H1 (cell line): Measurements from ENCODE around the gene SEMG2. TPM values are rescaled to one million over a fixed set of nuclear protein-coding genes. Genes with fewer than 3 reads are reported as not detected.

Source experiments
- CTCF ChIA-PET: fragments of 300-600 bp; sonication (Branson Sonifier 250); formaldehyde crosslinking; loops from one replicate; lab custom pipeline; 2021; ENCODE audit not compliant: partially characterized antibody; lab: Charles Lee
- POLR2A ChIA-PET: fragments of 300-600 bp; sonication (Branson Sonifier 250); formaldehyde crosslinking; loops from one replicate; lab custom pipeline; 2021; ENCODE audit warnings: inconsistent platforms; ENCODE audit not compliant: partially characterized antibody; lab: Charles Lee
- DNase-seq, 2 experiments: peaks; one replicate each; pipeline versions ENCODE4 v3.0.0 to v3.0.0-alpha.2; 2010 to 2022; ENCODE audit warnings: low spot score in 2 of 2, low read depth in 1 of 2, mixed read lengths in 1 of 2
- FAIRE-seq: peaks from 2 replicates; lab custom pipeline; 2011; peaks lifted over from hg19 to GRCh38; lab: Jason Lieb, UNC
- H2AFZ ChIP-seq: 2 replicates; pipeline ENCODE4 v1.8.1; 2012; ENCODE audit warnings: low read length, inconsistent platforms
- H2AK5ac ChIP-seq: 2 replicates; pipeline ENCODE4 v1.6.1; 2013; ENCODE audit warnings: low read depth, low read length
- H2BK120ac ChIP-seq: replicated peaks from 2 replicates; pipeline ENCODE3; 2013; ENCODE audit warnings: low read depth, low read length, inconsistent platforms
- H2BK12ac ChIP-seq: 2 replicates; pipeline ENCODE4 v1.6.1; 2013; ENCODE audit warnings: low read depth, low read length
- H2BK15ac ChIP-seq: 2 replicates; pipeline ENCODE4 v1.6.1; 2013; ENCODE audit warnings: low read length
- H2BK20ac ChIP-seq: 2 replicates; pipeline ENCODE4 v1.6.1; 2013; ENCODE audit warnings: low read length
- H2BK5ac ChIP-seq: 2 replicates; pipeline ENCODE4 v1.6.1; 2013; ENCODE audit warnings: low read depth, low read length
- H3K14ac ChIP-seq: 2 replicates; pipeline ENCODE4 v1.6.1; 2013; ENCODE audit warnings: inconsistent platforms; ENCODE audit not compliant: insufficient read length
- H3K18ac ChIP-seq: 2 replicates; pipeline ENCODE4 v1.6.1; 2013; ENCODE audit warnings: low read length; ENCODE audit errors: extremely low read depth
- H3K23ac ChIP-seq: 2 replicates; pipeline ENCODE4 v1.6.1; 2013; ENCODE audit warnings: inconsistent platforms; ENCODE audit not compliant: insufficient read length
- H3K23me2 ChIP-seq: 2 replicates; pipeline ENCODE4 v1.6.1; 2013; ENCODE audit warnings: low read depth, low read length
- H3K27ac ChIP-seq: 2 replicates; pipeline ENCODE4 v1.6.1; 2011; ENCODE audit warnings: low read depth, low read length, inconsistent platforms
- H3K27me3 ChIP-seq, 4 experiments: replicated peaks in 1 of 4; 1 replicate in 1 of 4; 2 replicates in 3 of 4; pipeline versions ENCODE4 v1.6.1 to v1.8.1; 2011 to 2013; ENCODE audit warnings: low read length in 3 of 4, mild to moderate bottlenecking in 3 of 4, inconsistent platforms in 2 of 4, mixed read lengths in 2 of 4, moderate library complexity in 1 of 4; ENCODE audit not compliant: control insufficient read depth in 3 of 4, insufficient read depth in 3 of 4; ENCODE audit errors: extremely low read depth in 1 of 4
- H3K36me3 ChIP-seq, 4 experiments: 2 replicates each; pipeline versions ENCODE4 v1.6.1 to v1.8.1; 2011 to 2013; ENCODE audit warnings: mild to moderate bottlenecking in 4 of 4, low read length in 3 of 4, moderate library complexity in 2 of 4, control low read depth in 1 of 4, inconsistent platforms in 1 of 4; ENCODE audit not compliant: insufficient read depth in 4 of 4, control insufficient read depth in 2 of 4
- H3K4ac ChIP-seq: replicated peaks from 2 replicates; pipeline ENCODE3; 2013; ENCODE audit warnings: low read length, low read depth, mixed read lengths, inconsistent platforms; ENCODE audit not compliant: insufficient read length
- H3K4me1 ChIP-seq, 4 experiments: replicated peaks in 1 of 4; 1 replicate in 1 of 4; 2 replicates in 3 of 4; pipeline versions ENCODE4 v1.6.1 to v1.8.1; 2011 to 2013; ENCODE audit warnings: low read length in 3 of 4, inconsistent platforms in 2 of 4, mixed read lengths in 1 of 4; ENCODE audit not compliant: insufficient read depth in 4 of 4, control insufficient read depth in 3 of 4
- H3K4me2 ChIP-seq, 2 experiments: 2 replicates each; pipeline versions ENCODE4 v1.6.1 to v1.8.1; 2011 to 2013; ENCODE audit warnings: low read depth in 2 of 2, low read length in 2 of 2, control low read depth in 1 of 2, inconsistent platforms in 1 of 2, mild to moderate bottlenecking in 1 of 2; ENCODE audit not compliant: insufficient read depth in 1 of 2
- H3K4me3 ChIP-seq, 4 experiments: fragments of 200-600, 300-600 bp in 1 of 4; sonication (generic), shearing (Covaris generic), sonication (Bioruptor Twin) in 1 of 4; 2 replicates each; pipeline versions ENCODE4 v1.5.1 to v1.8.1; 2011 to 2016; ENCODE audit warnings: low read length in 4 of 4, low read depth in 3 of 4, control low read depth in 2 of 4, inconsistent platforms in 2 of 4, mild to moderate bottlenecking in 2 of 4, mixed read lengths in 1 of 4, moderate library complexity in 1 of 4; ENCODE audit not compliant: insufficient read depth in 2 of 4; ENCODE audit errors: extremely low read depth in 1 of 4
- H3K56ac ChIP-seq: replicated peaks from 2 replicates; pipeline ENCODE3; 2013; ENCODE audit warnings: low read depth, mild to moderate bottlenecking, mixed read lengths, low read length, inconsistent platforms; ENCODE audit not compliant: insufficient read length
- H3K79me1 ChIP-seq: 2 replicates; pipeline ENCODE4 v1.6.1; 2013; ENCODE audit warnings: low read depth, low read length, control low read depth
- H3K79me2 ChIP-seq, 2 experiments: 2 replicates each; pipeline versions ENCODE4 v1.6.1 to v1.8.1; 2012 to 2013; ENCODE audit warnings: low read length in 2 of 2, mild to moderate bottlenecking in 2 of 2, inconsistent platforms in 1 of 2; ENCODE audit not compliant: insufficient read depth in 2 of 2, control insufficient read depth in 1 of 2
- H3K9ac ChIP-seq, 4 experiments: replicated peaks in 1 of 4; 1 replicate in 1 of 4; 2 replicates in 3 of 4; pipeline versions ENCODE4 v1.6.1 to v1.8.1; 2011 to 2013; ENCODE audit warnings: low read depth in 3 of 4, low read length in 3 of 4, control low read depth in 2 of 4, mild to moderate bottlenecking in 2 of 4, moderate library complexity in 2 of 4, inconsistent platforms in 1 of 4; ENCODE audit errors: extremely low read depth in 1 of 4
- H3K9me3 ChIP-seq, 2 experiments: 2 replicates each; pipeline versions ENCODE4 v1.6.1 to v1.8.1; 2012 to 2013; ENCODE audit warnings: mild to moderate bottlenecking in 2 of 2, moderate library complexity in 2 of 2, control low read depth in 1 of 2, inconsistent platforms in 1 of 2, low read depth in 1 of 2, low read length in 1 of 2, mixed read lengths in 1 of 2; ENCODE audit not compliant: insufficient read depth in 2 of 2
- H4K20me1 ChIP-seq, 2 experiments: replicated peaks in 1 of 2; 2 replicates each; pipeline versions ENCODE3 to v1.8.1; 2011 to 2013; ENCODE audit warnings: inconsistent platforms in 2 of 2, low read length in 2 of 2, mild to moderate bottlenecking in 1 of 2; ENCODE audit not compliant: insufficient read depth in 2 of 2, control insufficient read depth in 1 of 2
- H4K5ac ChIP-seq: 2 replicates; pipeline ENCODE4 v1.6.1; 2013; ENCODE audit warnings: low read length, low read depth, mixed read lengths, inconsistent platforms; ENCODE audit not compliant: insufficient read length
- H4K8ac ChIP-seq: 2 replicates; pipeline ENCODE4 v1.8.0; 2013; ENCODE audit warnings: mild to moderate bottlenecking, moderate library complexity, low read length, inconsistent platforms; ENCODE audit not compliant: insufficient read depth; ENCODE audit errors: extremely low read depth
- H4K91ac ChIP-seq: replicated peaks from 2 replicates; pipeline ENCODE3; 2013; ENCODE audit warnings: low read length, mixed read lengths, inconsistent platforms; ENCODE audit not compliant: insufficient read length
- FOSL1 ChIP-seq: IDR thresholded peaks from 2 replicates; pipeline ENCODE4 v1.6.1; 2011; ENCODE audit warnings: mild to moderate bottlenecking, low read depth, low read length, moderate library complexity; ENCODE audit not compliant: insufficient read depth
- WGBS, 2 experiments: shearing (Covaris generic) in 1 of 2; methylation state at CpG; one replicate each; pipeline versions ENCODE4 v1.1.6 to v1.1.7; 2013 to 2015; ENCODE audit warnings: low lambda C conversion rate in 2 of 2, mixed read lengths in 2 of 2, inconsistent platforms in 1 of 2, low coverage in 1 of 2, missing lambda C conversion rate in 1 of 2; ENCODE audit not compliant: insufficient replicate concordance in 2 of 2, insufficient coverage in 1 of 2, insufficient read length in 1 of 2; ENCODE audit errors: extremely low coverage in 1 of 2, missing lambda C conversion rate in 1 of 2; 5-methylcytosine and 5-hydroxymethylcytosine counted together
- polyA plus RNA-seq, 7 experiments: library from polyadenylated mRNA; depleted of rRNA in 3 of 7; stranded (reverse) in 5 of 7; unstranded in 2 of 7; fragments of >200 nt in 5 of 7; fragments of 200-250 nt in 2 of 7; gene quantifications; 1 replicate in 5 of 7; 2 replicates in 1 of 7; 4 replicates in 1 of 7; pipeline versions ENCODE4 v1.2.1 to v1.2.3, GENCODE V29; 2011 to 2013; ENCODE audit warnings: missing spikeins in 2 of 7, mixed read lengths in 2 of 7
- total RNA-seq: library from RNA; stranded (reverse); fragmentation: NEBNext Ultra II Directional; extraction: Animal tissue kit (Norgen Biotek cat#: 25700); gene quantifications from 2 replicates; pipeline ENCODE4 v1.2.1, GENCODE V29; 2021

The SEMG2 gene
- total and polyA plus RNA-seq, 2 of the 8 experiments (the other 6 are each of a cell fraction or from before 2014, with no cell fraction given), result not detected

DNA sequence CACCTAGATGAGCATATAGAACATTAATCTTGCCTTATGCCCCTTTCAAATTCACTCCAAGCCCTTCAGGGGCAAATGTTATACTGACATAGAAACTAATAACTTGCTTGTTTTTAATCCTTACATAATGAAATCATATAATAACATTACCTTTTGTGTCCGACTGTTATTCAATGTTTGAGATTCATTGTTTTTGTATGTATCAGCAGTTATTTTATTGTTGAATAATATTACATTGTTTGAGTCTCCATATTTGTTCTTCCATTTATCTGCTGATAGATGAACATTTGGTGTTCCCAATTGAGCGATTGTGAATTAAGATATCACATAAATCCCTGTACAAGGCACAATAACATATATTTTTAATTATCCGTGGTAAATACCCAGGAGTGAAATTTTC lies 8.3 kb upstream of the SEMG2 start:
- no peak overlapping the region for H2AK5ac ChIP-seq
- no peaks in the 10 kb centered on the region for H3K79me1 ChIP-seq
- no peak overlapping the region for H4K91ac ChIP-seq
- no peak overlapping the region for H2BK15ac ChIP-seq
- no peak for TF ChIP-seq FOSL1
- no peak overlapping the region for H2AFZ ChIP-seq
- H2BK5ac ChIP-seq, result no peak overlapping the region
- H3K23ac ChIP-seq, result no peak overlapping the region
- H3K23me2 ChIP-seq, result no peaks in the 10 kb centered on the region
- 87% methylated on average over 3 of the region's 3 CpGs; no CpG with 5 or more reads in 1 of the 2 experiments for WGBS, 2 experiments
- H3K27ac ChIP-seq, result no peak overlapping the region
- H3K4me1 ChIP-seq, result peaks cover 3 to 13% (median 8%) of the 10 kb centered on the region in 4 experiments; a peak in 6 of 7 replicates
- DNase-seq, result no peak
- peaks cover 0 to 1% (median 0%) of the 10 kb centered on the region in 4 experiments; a peak in 2 of 7 replicates for H3K27me3 ChIP-seq
- no peak overlapping the region for H3K18ac ChIP-seq
- H3K56ac ChIP-seq, result no peak overlapping the region
- H3K36me3 ChIP-seq, result no peaks in the 10 kb centered on the region
- no peak overlapping the region for H4K8ac ChIP-seq
- H3K9ac ChIP-seq, result no peak overlapping the region
- no peaks in the 10 kb centered on the region for H4K20me1 ChIP-seq
- H3K4me2 ChIP-seq, result no peak overlapping the region
- no peak overlapping the region for H3K4me3 ChIP-seq
- no peak for FAIRE-seq
- peaks cover 0 to 4% of the 10 kb centered on the region in 2 experiments; a peak in 2 of 4 replicates for H3K9me3 ChIP-seq
- H2BK20ac ChIP-seq, result no peak overlapping the region
- no peak overlapping the region for H2BK120ac ChIP-seq
- CTCF ChIA-PET, result no interaction called here
- no peak overlapping the region for H3K14ac ChIP-seq
- no peaks in the 10 kb centered on the region for H3K79me2 ChIP-seq
- H4K5ac ChIP-seq, result no peak overlapping the region
- POLR2A ChIA-PET, result no interaction called here
- H2BK12ac ChIP-seq, result no peak overlapping the region
- no peak overlapping the region for H3K4ac ChIP-seq
